Fibroblast of lung (primary cell): Measurements from ENCODE around the gene MACROD2.

ENCODE experiments used
- EZH2 ChIP-seq: IDR thresholded peaks from 2 replicates; pipeline ENCODE4 v1.5.1; 2012; ENCODE audit warnings: low read length, control low read depth, mild to moderate bottlenecking; ENCODE audit errors: missing control alignments
- TF ChIP-seq, protein P1 (sequence below), 2 donors: IDR thresholded peaks in 1 of 2; conservative IDR thresholded peaks in 1 of 2; 1 replicate in 1 of 2; 2 replicates in 1 of 2; pipeline ENCODE4 v1.5.1; 2011 to 2012; ENCODE audit warnings: low read length in 2 of 2, control low read depth in 1 of 2, inconsistent platforms in 1 of 2, low read depth in 1 of 2, mild to moderate bottlenecking in 1 of 2

DNA sequence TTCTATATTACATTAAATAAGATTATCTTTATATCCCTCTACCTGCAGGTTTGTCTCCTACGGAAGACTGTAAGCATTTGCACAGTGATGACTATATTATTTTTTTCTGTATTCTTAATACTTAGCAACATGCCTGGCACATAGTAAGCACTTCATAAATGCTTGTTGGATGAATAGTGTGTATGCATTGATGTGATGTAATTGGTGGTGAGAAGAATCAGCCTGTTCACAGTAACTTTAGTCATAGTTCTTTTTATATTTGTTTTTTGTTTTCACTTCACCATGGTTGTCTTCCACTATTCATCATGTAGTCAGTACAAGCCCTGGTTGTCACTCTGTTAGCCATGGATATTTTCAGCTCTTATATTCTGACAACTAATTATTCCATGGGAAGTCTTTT is 526.1 kb downstream of the MACROD2 start:
- no peak for TF ChIP-seq EZH2
- TF ChIP-seq, protein P1, sequence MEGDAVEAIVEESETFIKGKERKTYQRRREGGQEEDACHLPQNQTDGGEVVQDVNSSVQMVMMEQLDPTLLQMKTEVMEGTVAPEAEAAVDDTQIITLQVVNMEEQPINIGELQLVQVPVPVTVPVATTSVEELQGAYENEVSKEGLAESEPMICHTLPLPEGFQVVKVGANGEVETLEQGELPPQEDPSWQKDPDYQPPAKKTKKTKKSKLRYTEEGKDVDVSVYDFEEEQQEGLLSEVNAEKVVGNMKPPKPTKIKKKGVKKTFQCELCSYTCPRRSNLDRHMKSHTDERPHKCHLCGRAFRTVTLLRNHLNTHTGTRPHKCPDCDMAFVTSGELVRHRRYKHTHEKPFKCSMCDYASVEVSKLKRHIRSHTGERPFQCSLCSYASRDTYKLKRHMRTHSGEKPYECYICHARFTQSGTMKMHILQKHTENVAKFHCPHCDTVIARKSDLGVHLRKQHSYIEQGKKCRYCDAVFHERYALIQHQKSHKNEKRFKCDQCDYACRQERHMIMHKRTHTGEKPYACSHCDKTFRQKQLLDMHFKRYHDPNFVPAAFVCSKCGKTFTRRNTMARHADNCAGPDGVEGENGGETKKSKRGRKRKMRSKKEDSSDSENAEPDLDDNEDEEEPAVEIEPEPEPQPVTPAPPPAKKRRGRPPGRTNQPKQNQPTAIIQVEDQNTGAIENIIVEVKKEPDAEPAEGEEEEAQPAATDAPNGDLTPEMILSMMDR (conservative IDR thresholded peaks at IDR 0.05 in 1 of 2, IDR thresholded peaks at IDR 0.05 in 1 of 2; ENCODE audit: low read depth in 1 of 2, low read length in 2 of 2): no peak
